Measurements from ENCODE around the gene AZIN2.

- TF ChIP-seq CTCF (IDR thresholded peaks at IDR 0.05; ENCODE audit: low read depth, low read length) (no peak), EZH2phosphoT487 (IDR thresholded peaks at IDR 0.05; ENCODE audit: low read depth) (no peak)
Measured at GRCh38 chr1:33121728-33122127, 40.8 kb downstream of the AZIN2 start.
